HG02571 (cell line): ENCODE measurements around the gene CCDC122.

ENCODE experiments used
- ATAC-seq: cut with Tn5 transposase; IDR thresholded peaks from one replicate; pipeline ENCODE4 v1.9.1; 2021; ENCODE audit warnings: mild to moderate bottlenecking, moderate library complexity; ENCODE audit not compliant: unreplicated experiment

CCDC122 gene

GRCh38 chr13:43805071-43805468 lies 74.5 kb downstream of the CCDC122 start:
- ATAC-seq = no peak

- no peak for ATAC-seq
Measured at GRCh38 chr13:43804461-43805070, 75.0 kb downstream of the CCDC122 start.

- no peak for ATAC-seq
Measured at GRCh38 chr13:43802511-43802910, 77.0 kb downstream of the CCDC122 start.

- no peak for ATAC-seq
Measured at GRCh38 chr13:43800828-43801227, 78.7 kb downstream of the CCDC122 start.

- ATAC-seq = no peak
Measured at GRCh38 chr13:43799191-43799590, 80.3 kb downstream of the CCDC122 start.

GRCh38 chr13:43797869-43798268 lies 81.7 kb downstream of the CCDC122 start:
- no peak for ATAC-seq

- ATAC-seq = no peak
Measured at GRCh38 chr13:43797159-43797558, 82.4 kb downstream of the CCDC122 start.

GRCh38 chr13:43794416-43794815 lies 85.1 kb downstream of the CCDC122 start:
- no peak for ATAC-seq

- ATAC-seq = no peak
Measured at GRCh38 chr13:43792076-43792881, 87.3 kb downstream of the CCDC122 start.

- no peak for ATAC-seq
Measured at GRCh38 chr13:43787997-43788396, 91.5 kb downstream of the CCDC122 start.

GRCh38 chr13:43787518-43787891 lies 92.0 kb downstream of the CCDC122 start:
- no peak for ATAC-seq

GRCh38 chr13:43786766-43787517 lies 92.6 kb downstream of the CCDC122 start, which contains the start of gene ENOX1:
ENOX1 (minus strand) TSS chr13:43786972.
- ATAC-seq = no peak

GRCh38 chr13:43786472-43786765 lies 93.1 kb downstream of the CCDC122 start:
- ATAC-seq = no peak
